WTC11 (cell line): ENCODE results near the gene LUC7L3.

Source experiments
- CREM ChIP-seq: sonication (generic); formaldehyde crosslinking; IDR thresholded peaks from 2 replicates; pipeline ENCODE4 v1.8.1; 2022; ENCODE audit warnings: mild to moderate bottlenecking, missing genetic modification reagents, moderate library complexity
- CTCF ChIP-seq: fragments of 200-600 bp; IDR thresholded peaks from 2 replicates; pipeline ENCODE4 v1.8.0; 2022; ENCODE audit warnings: antibody characterized with exemption
- E2F1 ChIP-seq: sonication (generic); formaldehyde crosslinking; IDR thresholded peaks from 2 replicates; pipeline ENCODE4 v1.8.0; 2022; ENCODE audit warnings: mild to moderate bottlenecking, missing genetic modification reagents
- GRHL2 ChIP-seq: fragments of 250-450 bp; sonication (Bioruptor Pico); IDR thresholded peaks from 2 replicates; pipeline ENCODE4 v1.8.0; 2022; ENCODE audit warnings: mild to moderate bottlenecking, moderate library complexity; ENCODE audit not compliant: insufficient replicate concordance, severe bottlenecking
- JUN ChIP-seq: sonication (generic); formaldehyde crosslinking; IDR thresholded peaks from 2 replicates; pipeline ENCODE4 v1.8.0; 2023; ENCODE audit warnings: mild to moderate bottlenecking, missing genetic modification reagents
- MAX ChIP-seq: sonication (generic); formaldehyde crosslinking; IDR thresholded peaks from 2 replicates; pipeline ENCODE4 v1.8.0; 2022; ENCODE audit warnings: mild to moderate bottlenecking, missing genetic modification reagents
- PREB ChIP-seq: sonication (generic); formaldehyde crosslinking; IDR thresholded peaks from 2 replicates; pipeline ENCODE4 v1.8.1; 2022; ENCODE audit warnings: mild to moderate bottlenecking, missing genetic modification reagents, moderate library complexity, borderline replicate concordance
- RORB ChIP-seq: fragments of 250-450 bp; sonication (Bioruptor Pico); IDR thresholded peaks from 2 replicates; pipeline ENCODE4 v1.9.0; 2021; ENCODE audit warnings: mild to moderate bottlenecking
- TEAD4 ChIP-seq: sonication (generic); formaldehyde crosslinking; IDR thresholded peaks from 2 replicates; pipeline ENCODE4 v1.8.0; 2022; ENCODE audit warnings: mild to moderate bottlenecking, missing genetic modification reagents
- USF2 ChIP-seq: sonication (generic); formaldehyde crosslinking; IDR thresholded peaks from 2 replicates; pipeline ENCODE4 v1.8.1; 2023; ENCODE audit warnings: mild to moderate bottlenecking, missing genetic modification reagents, moderate library complexity
- ZBTB21 ChIP-seq: sonication (generic); formaldehyde crosslinking; IDR thresholded peaks from 2 replicates; pipeline ENCODE4 v1.8.1; 2023; ENCODE audit warnings: mild to moderate bottlenecking, missing genetic modification reagents, borderline replicate concordance

- TF ChIP-seq RORB (CRISPR knock-in tag) = no peak
- TF ChIP-seq CTCF = no peak
- TF ChIP-seq MAX = no peak
- TF ChIP-seq GRHL2 (CRISPR knock-in tag) = no peak
- TF ChIP-seq PREB (CRISPR knock-in tag) = no peak
- TF ChIP-seq CREM (CRISPR knock-in tag) = no peak
- no peak for TF ChIP-seq ZBTB21 (CRISPR knock-in tag)
- no peak for TF ChIP-seq JUN (CRISPR knock-in tag)
- TF ChIP-seq TEAD4 (CRISPR knock-in tag) = no peak
- TF ChIP-seq USF2 (CRISPR knock-in tag) = no peak
- no peak for TF ChIP-seq E2F1 (CRISPR knock-in tag)
Observed at GRCh38 chr17:50708050-50709000, 11.1 kb upstream of the LUC7L3 start.
